GM18499 (cell line): ENCODE results near the gene SPDEF.

ENCODE experiments used
- ATAC-seq: cut with Tn5 transposase; IDR thresholded peaks from one replicate; pipeline ENCODE4 v1.9.1; 2021; ENCODE audit warnings: moderate number of reproducible peaks; ENCODE audit not compliant: insufficient read depth, unreplicated experiment

Gene SPDEF

GRCh38 chr6:34491091-34491430, 65.1 kb downstream of the SPDEF start:
- no peak for ATAC-seq

- no peak for ATAC-seq
Observed at GRCh38 chr6:34490390-34491090, 65.6 kb downstream of the SPDEF start.

GRCh38 chr6:34489207-34489805, 66.8 kb downstream of the SPDEF start:
- no peak for ATAC-seq
